MM.1S (cell line): ENCODE results near the gene ST6GALNAC6.

Experiments
- CTCF ChIP-seq: fragments of 300-600 bp; sonication (generic); IDR thresholded peaks from 2 replicates; pipeline ENCODE4 v1.5.1; 2016; ENCODE audit warnings: antibody characterized with exemption, low read length, mixed read lengths
- EZH2 ChIP-seq: fragments of 300-600 bp; sonication (generic); optimal IDR thresholded peaks from 2 replicates; pipeline ENCODE3; 2017; ENCODE audit warnings: low read depth, mild to moderate bottlenecking, antibody characterized with exemption, low read length, mixed read lengths
- EZH2phosphoT487 ChIP-seq: fragments of 300-600 bp; sonication (generic); IDR thresholded peaks from 2 replicates; pipeline ENCODE4 v1.6.1; 2018; ENCODE audit warnings: antibody characterized with exemption, low read length

- TF ChIP-seq EZH2 (no peak), CTCF (no peak), EZH2phosphoT487 (no peak)
Observed at GRCh38 chr9:127854960-127855359, 44.4 kb downstream of the ST6GALNAC6 start.
